NCI-H2107 treated with DMSO at 0.1 percent for 48 hours (cell line): ENCODE data around the gene AKT1.

Source experiments
- DNase-seq: peaks from one replicate; lab custom pipeline; 2025; ENCODE audit not compliant: unreplicated experiment; lab: John Stamatoyannopoulos, UW

Gene AKT1

GRCh38 chr14:104725772-104726548, 69.6 kb downstream of the AKT1 start:
- DNase-seq, result no peak

GRCh38 chr14:104724981-104725771, 70.4 kb downstream of the AKT1 start:
- peak; percentile 11 for DNase-seq

DNA sequence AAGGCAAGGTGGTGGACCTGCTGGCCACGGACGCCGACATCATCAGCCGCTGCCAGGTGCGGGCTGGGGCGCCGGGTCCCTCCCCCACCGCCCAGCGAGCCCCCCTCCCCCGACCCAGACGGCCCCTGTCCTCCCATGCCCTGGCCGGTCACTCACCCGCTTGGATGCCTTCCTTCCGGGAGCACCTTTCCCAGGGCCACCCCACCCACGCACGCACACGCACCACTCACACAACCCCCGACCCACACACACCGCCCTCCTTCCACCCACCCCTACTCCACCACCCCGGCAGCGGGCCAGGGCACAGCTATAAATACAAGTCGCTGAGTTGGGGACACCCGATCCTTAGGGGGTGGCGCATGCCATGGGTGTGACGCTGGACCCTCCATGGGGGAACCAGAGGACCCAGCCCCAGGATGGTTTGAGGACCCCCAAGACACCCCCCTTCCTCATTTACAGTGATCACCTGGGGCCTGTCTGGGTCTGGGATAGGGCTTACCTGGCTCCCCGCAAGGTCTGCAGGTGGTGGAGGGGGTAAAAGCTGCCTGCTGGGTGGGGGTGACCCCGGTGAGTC, 71.1 kb downstream of the AKT1 start:
- DNase-seq, result no peak

DNA sequence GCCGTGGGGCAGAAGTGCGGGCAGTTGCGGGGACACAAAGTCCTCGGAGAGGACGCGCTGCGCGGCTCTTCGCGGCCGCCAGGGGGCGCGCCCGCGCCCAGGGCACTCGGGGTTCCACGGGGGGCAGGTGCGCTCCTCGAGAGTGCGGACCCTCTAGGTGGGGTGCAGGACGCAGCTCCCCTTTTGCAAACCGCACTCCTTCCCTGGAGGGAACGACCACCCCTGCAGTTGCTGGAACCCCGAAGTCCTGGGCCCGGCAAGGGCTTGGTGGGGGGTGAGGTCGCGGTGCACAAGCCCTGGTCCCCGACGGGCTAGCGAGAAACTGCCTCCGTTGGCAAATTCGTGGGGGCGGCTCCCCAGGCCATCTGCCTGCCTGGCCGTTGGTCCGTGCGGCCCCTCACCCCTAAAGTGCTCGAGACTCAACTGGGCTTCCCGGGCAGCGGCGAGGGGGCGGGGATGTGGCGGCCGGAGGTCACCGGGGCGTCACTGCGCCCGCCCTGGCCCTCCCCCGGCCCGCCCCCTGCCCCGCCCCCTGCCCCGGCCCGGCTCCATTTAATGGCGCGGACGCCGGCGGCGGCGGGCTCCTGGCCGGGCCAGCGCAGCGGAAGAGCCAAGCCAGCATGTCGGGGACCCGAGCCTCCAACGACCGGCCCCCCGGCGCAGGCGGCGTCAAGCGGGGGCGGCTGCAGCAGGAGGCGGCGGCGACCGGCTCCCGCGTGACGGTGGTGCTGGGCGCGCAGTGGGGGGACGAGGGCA, 71.7 kb downstream of the AKT1 start, which contains the start of gene ADSS1:
Gene ADSS1 (plus strand): TSS at position 579 of the 756 bp plus-strand sequence. CDS start 42 bp downstream, at position 621.
- peak; percentile 5 for DNase-seq

DNA sequence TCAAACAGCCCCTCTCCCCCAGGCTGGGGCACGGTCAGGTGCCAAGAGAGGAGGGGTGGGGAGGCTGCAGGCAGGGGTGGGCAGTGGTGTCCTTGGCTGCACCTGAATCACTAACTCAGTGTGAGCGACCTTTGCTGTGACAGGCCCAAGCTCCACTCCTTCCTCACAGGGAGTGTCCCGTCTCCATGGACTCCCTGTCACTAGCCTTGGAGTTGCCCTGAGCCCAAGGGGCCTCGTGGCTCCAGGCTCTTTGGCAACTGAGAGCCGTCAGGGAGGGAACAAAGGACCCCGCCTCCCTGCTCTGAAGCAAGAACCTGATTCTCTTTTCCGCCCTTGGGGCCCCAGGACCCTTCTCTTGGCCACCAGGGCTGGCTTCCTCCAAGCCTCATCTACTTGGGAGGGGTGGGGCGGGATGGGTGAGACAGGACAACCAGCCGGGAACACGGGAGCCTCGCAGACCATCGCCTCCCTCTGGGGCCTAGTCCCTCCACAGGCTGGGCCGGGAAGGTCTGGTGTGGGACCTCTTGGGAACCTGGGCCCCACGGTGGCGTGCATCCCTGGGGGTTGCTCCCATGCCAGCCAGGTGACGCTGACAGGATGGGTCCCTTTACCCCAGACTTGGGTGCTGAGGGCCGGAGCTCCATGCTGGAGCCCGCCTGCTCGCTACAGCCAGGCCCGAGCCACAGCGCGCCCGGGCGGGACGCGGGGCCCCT, 72.5 kb downstream of the AKT1 start:
- no peak for DNase-seq

GRCh38 chr14:104721505-104722431, 73.8 kb downstream of the AKT1 start:
- no peak for DNase-seq
